CD4-positive, alpha-beta T cell treated with Interleukin-15 for 4 hours (primary cell): Measurements from ENCODE around the gene MLH1.
"Not testable (repeated sequence)": the region's sequence is repeated elsewhere in the genome, so short reads cannot be mapped to it uniquely, and the experiment has no call there.

Source experiments
- DNase-seq: peaks from one replicate; pipeline ENCODE4 v3.0.0-alpha.2; 2020; ENCODE audit warnings: low spot score

MLH1 gene

DNA sequence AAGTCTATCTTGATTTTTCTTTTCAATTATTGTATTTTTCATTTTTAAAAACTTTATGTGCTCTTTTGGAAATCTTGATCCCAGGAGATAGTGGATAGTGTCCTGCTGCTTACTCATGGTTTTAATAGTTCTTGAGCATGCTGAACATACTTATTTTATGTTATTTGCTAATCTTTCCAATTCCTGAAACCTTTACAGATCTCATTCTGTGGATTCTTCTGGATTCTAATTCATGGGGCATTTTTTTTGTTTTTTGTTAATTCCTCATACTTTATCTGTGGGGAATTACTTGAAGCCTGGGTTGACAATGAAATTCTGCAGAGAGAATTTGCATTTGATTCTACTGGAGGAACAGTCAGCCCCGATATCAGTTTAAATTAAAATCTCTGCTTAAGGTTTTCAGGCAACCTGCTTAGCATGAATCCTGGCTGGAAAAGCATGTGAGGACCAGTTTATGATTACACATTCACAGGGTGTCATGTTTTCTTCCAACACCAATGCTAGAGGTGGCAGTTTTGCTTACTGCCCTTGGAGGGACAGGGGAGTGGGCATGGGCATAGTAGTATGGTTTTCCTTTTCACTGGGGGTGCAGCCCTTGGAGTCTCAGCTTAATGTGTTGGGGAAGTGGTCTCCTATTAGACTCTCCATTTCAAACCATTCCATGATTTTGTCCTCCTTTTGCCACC is 46.0 kb downstream of the MLH1 start:
- DNase-seq: no peak

DNA sequence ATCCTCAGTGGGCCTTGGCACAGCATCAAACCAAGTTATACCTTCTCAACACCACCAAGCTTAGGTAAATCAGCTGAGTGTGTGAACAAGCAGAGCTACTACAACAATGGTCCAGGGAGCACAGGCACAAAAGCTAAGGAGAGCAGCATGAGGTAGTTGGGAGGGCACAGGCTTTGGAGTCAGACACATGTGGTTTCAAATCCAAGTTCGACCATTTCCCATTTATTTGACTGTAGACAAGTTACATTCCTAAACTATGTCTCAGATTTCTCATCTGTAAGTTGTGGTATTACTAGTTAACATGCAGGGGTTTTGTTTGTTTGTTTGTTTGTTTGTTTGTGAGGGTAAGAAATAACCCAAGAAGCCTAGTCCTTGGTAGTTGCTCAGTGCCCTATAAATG is 46.9 kb downstream of the MLH1 start:
- no peak for DNase-seq

DNA sequence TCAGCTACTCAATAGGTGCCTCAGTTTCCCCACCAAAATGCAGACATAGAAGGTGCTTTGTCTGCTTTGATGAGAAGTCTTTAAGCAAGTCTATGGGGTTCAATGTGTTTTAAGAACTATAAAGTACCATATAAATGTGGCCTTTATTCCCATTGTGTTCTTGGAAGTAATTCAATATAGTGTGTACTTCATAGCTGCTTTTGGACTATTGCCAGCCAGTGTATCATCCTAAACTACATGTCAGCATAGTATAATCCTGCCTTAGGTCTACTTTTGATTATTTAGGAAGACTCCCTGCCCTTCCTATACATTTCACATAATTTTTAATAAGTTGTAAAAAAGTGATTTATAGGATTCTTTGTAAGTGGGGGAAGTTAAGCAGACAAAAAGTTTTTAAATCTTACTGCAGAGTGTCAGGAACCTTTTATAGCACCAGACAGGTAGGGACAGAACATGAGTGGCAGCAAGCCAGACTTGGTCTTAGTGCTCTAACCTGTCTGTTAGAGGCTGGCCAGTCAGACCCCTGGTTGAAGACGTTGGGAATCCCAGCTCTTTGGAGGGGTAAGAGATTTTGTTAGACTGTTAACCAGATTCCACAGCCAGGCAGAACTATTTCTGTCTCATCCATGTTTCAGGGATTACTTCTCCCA is 48.4 kb downstream of the MLH1 start:
- DNase-seq: no peak

DNA sequence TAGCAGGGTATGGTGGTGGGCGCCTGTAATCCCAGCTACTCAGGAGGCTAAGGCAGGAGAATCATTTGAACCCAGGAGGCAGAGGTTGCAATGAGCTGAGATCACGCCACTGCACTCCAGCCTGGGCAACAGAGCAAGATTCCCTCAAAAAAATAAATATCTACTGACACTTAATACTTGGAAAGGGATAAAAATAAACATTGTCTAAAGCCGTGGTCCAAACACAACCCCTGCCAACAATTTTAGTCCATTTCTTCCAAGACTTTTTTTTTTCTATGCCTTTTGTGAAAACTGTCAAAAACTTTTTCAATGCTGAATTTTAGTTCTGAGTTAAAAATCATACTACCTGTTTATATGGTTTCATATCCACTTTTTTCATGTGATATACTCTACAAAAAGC is 49.4 kb downstream of the MLH1 start:
- DNase-seq: not testable (repeated sequence)

DNA sequence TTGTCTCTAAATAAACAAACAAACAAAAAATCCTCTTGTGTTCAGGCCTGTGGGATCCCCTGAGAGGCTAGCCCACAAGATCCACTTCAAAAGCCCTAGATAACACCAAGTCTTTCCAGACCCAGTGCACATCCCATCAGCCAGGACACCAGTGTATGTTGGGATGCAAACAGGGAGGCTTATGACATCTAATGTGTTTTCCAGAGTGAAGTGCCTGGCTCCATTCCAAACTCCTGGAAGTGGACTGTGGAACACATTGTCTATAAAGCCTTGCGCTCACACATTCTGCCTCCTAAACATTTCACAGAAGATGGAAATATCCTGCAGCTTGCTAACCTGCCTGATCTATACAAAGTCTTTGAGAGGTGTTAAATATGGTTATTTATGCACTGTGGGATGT is 57.0 kb downstream of the MLH1 start:
- DNase-seq: no peak

DNA sequence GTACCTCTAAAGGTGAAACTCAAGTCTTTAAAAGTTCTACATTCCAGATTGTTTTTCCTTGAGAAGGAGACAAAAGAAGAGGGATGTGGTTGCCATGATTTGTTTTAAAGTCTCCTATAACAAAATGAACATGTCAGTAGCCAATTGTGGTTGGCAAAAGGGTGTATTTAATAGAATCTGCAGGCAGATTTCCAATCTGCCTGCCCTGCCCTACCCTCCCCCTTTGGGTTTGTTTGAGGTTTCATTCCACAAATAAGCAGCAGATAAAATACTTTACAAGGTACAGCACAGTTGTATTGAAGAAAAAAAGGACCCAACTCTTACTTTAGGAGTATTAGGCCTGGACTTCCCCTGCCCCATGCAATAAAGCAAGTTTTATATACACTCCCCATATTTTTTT is 59.5 kb downstream of the MLH1 start:
- DNase-seq: no peak

DNA sequence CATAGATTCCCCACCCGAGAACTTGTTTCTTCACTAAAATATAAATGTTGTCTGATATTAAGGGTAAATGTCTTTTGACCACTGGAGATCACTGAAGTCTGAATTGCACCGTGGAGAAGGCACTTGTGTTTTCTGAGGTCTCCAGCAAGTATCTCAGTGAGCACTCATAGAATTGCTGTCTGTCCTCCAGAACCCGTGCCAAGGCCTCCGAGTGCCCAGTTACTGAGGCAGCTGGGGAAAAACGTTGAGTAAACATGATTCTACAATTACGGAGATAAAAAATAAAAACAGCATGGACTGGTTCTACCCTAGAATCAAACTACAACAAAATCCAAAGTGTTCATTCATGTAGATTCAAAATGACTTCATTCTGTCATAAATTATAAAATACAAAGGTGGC is 60.0 kb downstream of the MLH1 start:
- no peak for DNase-seq

DNA sequence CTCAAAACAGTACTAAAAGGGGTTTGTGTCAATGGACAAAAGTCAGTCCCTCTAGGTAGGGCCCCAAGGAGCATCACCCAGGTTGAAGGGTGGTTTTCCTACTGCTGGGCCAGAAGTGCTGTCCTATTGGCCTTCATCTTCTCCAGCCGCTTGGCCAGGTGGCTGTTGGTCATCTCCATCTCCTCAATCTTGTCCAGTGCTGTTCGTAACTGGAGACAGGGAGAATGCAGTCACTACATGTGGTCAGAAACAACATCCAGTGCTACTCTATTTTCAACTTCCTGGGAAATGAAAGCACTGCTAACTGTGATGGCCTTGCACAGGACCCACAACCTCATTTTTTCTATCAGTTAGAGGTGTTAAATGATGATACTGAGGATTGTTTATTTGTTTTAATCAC is 60.4 kb downstream of the MLH1 start:
- DNase-seq: no peak

DNA sequence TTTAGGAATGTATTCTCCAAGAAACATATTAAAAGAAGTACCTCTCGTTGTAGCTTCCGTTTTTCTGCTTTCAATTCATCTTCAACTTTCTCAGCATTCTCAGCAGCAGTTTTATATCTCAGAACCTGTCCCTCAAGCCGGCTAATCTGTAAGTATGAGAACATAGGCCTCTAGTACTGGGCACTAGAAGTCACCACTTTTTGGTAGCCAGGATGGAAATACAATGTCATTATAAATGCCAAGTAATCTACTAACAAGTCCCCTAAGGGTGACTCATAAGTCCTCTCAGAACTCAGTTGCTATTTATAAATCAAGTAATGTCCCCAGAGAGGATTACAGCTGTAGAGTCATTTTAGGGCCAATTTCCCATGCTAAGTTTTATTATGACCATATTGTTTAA is 61.1 kb downstream of the MLH1 start:
- no peak for DNase-seq

DNA sequence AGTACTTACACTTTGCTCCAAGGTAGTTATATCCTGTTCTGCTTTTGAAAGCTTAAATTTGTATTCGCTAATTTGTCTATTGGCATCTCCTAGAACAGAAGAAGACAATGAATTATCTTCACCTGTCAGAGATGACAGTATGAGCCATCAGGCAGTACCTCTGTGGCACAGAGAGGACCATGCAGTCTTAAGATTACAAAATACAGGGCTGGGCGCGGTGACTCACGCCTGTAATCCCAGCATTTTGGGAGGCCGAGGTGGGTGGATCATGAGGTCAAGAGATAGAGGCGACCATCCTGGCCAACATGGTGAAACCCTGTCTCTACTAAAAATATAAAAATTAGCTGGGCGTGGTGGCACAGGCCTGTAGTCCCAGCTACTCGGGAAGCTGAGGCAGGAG is 61.8 kb downstream of the MLH1 start:
- DNase-seq: not testable (repeated sequence)

DNA sequence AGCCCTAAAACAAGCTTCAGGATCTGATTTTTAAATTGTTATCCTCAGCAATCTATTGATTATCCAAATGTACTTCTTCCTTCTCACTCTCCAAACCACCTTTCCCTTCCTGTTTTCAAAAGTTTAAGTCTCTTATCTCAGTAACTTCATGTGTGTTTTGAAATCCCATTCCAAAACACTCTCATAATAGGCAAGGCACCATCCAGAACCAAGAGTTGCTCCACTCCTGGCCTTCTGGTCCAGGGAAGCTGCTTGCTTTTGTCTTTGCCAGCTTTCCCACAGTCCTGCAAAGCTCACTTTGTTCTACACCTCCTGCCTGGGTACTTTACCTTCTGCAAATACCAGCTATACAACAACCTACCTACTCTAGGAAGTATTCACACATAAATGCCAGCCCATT is 63.5 kb downstream of the MLH1 start:
- DNase-seq: no peak

DNA sequence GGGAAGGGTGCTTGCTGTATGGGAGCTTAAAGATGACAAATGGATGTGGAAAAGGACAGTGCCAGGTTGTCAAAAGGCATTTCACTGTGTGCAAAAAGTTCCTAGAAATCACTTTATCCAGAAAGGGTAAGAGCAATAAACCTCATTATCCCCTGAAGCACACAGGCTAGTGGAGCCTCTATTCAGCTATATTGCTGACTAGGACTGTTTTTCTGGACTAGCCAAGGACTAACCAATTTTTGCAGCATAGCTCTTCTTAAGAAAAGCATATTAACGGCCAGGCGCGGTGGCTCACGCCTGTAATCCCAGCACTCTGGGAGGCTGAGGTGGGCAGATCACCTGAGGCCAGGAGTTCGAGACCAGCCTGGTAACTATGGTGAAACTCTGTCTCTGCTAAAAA is 64.8 kb downstream of the MLH1 start:
- no peak for DNase-seq

DNA sequence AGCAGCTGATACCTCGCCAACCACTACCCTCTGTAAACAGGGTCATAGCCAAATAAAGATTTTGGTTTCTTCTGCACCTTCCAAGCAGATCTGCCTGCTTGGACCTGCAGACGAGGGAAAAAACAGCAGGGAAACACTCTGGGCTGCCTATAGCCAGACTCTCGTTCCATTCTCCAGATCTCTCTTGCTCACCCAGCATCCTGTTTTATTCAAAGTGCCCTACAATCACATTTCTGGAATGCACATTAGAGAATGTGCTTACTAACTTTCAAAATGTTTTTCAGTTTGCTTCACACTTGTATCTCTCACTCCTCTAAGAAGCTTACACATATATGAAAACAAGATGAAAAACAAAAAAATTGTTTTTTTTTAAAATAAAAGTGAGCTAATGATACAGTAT is 71.4 kb downstream of the MLH1 start:
- no peak for DNase-seq

DNA sequence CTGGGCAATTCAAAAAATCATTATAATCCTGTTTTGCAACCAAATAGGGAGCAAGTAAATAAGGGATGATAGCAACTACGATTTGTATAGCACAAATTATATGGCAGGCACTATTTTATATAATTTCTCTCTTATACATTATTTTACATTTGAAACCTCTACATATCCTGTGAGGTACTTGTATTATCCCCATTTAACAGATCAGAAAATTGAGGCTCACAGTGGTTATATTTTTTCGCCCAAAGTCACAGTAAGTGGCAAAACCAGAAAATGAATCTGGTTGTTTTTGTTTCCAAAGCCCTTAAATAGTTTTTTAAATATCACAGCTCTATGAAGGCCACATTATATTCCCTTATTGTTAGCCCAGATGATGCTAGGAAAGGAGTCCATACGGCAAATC is 74.3 kb downstream of the MLH1 start:
- no peak for DNase-seq

DNA sequence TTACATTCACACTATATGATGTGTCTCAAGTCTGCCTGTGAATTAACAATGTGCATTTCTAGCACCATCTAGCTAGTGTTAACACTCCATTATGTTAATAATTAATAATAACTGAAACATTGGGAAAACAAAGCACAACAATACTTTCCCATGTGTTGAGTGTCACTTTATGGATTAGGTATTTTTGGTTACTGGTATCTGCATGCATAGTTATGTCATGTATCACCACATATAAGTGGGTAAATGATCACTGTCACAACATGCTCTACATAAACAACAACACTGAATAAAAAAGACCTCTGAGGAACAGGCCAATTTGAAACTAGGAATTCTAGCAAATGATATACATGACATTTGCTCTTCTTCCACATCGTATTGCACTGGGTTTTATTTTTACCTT is 74.7 kb downstream of the MLH1 start:
- DNase-seq: no peak

DNA sequence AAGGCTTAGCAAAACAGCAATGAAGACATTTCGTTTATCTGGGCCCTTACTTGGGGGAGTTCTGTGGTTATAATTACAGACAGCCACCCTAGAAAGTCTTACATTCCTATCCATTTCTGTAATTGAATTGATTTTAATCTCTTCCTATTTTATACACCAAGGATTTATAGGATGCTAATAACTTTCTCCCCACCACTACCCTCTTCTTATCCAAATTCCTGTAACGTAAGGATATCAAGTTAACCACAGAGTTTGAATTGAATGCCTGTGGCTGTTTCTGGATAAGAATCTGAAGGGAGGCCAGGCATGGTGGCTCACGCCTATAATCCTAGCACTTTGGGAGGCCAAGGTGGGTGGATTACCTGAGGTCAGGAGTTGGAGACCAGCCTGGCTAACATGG is 78.6 kb downstream of the MLH1 start:
- DNase-seq: no peak

DNA sequence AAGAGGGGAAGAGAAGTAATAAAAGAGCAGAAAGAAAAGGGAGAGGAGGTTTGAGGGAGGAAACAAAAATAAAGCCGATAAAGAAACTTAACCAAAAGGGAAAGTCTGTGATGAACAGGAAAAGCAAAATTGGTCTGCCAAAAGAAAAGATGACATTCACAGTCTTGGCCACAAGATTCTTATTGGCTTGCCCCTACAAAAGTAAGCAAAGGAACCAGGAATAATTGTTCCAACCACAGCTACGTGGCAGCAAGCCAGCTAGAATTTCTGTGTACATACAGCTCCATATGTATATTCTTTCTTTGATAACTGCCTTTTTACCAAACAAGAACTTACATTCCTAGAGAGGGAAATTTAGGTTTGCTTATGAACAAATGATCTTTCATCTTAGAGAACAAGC is 79.6 kb downstream of the MLH1 start:
- no peak for DNase-seq

DNA sequence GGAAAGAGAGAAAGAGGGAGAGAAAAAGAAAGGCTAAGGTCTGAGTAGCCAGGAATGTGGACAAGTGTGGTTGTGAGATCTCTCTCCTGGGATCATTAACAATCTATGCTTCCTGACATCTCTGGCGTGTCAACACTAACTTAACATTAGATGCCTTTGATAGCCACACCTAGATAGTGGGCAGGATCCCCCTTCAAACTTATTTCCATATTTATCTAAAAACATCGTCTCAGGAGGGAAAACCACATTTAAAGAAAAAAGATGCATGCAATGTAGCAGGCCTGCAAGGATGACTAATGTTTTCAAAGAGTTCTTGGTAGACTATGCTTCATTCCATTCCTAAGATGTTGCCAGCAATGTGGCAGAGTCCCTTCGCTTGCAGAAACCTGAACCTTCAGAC is 80.9 kb downstream of the MLH1 start:
- DNase-seq: no peak

DNA sequence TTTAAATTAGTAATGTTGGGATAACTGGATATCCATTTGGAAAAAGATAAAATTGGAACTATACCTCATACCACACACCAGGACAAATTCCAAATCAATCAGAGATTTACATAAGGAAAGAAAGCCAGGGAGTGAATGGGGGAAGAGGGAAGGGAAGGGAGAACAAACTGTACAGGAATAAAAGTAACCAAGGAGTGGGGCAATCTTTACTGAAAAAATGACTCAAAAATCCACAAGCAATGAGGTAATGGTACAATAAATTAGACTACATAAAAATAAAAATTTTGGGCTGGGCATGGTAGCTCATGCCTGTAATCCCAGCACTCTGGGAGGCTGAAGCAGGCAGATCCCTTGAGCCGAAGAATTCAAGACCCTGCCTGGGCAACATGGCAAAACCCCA is 82.6 kb downstream of the MLH1 start:
- DNase-seq: no peak

DNA sequence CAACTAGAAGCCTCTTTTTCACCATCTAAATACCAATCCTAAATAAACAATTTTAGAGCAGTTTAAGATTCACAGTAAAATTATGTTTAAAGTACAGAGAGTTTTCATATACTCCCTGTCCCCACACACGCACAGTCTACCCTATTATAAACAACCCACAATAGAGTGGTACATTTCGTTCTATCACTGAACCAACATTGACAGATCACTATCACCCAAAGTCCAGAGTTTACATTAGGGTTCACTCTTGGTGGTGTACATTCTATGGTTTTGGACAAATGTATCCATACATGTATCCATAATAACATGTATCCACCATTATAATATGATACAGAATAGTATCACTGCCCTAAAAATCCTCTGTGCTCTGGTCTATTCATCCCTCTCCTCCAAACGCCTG is 89.0 kb downstream of the MLH1 start:
- no peak for DNase-seq

DNA sequence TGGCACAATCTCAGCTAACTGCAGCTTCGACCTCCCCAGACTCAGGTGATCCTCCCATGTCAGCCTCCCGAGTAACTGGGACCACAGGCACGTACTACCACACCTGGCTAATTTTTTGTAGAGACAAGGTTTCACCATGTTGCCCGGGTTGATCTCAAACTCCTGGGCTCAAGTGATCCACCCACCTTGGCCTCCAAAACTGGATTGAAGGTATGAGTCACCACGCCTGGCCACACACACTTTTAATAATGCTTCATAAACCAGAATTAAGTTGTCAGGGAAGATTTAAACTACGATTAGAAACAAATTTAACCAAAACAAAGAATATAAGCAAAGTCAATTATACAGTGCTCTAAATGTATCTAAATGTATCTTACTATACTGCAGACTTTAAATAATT is 93.6 kb downstream of the MLH1 start:
- no peak for DNase-seq

DNA sequence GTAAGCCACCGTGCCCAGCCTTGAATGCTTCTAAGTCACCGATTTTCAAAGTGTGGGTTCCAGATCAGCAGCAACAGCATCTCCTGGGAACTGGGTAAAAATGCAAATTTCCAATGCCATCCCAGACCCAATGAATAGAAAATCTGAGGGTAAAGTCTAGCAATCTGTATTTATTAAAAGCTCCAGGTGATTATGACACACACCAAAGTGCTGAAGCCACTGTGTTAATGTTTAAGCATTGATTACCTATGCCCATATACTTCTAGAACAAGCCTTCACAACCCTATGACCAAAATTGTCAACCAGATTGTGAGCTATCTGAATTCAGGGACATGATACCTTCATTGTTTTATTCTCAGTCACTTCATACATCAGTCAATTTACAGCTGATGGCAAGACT is 94.6 kb downstream of the MLH1 start:
- no peak for DNase-seq

DNA sequence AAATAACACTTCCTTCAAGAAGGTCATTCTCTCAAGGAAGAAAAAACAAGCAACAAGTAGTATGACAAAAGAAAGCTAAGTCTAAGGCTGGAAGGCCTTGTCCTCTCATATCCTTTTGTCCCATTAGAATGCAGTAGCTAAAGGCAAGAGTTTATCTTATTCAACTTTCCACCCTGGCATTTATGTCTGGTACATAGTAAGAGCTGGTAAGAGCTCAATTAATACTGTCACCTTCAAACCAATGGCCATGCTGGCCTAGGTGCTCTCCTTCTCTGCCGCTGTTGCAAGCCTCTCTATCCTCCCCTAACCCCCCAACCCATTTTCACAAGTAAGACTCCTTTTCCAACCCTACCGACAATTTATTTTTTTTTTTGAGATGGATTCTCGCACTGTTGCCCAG is 99.2 kb downstream of the MLH1 start:
- DNase-seq: no peak

DNA sequence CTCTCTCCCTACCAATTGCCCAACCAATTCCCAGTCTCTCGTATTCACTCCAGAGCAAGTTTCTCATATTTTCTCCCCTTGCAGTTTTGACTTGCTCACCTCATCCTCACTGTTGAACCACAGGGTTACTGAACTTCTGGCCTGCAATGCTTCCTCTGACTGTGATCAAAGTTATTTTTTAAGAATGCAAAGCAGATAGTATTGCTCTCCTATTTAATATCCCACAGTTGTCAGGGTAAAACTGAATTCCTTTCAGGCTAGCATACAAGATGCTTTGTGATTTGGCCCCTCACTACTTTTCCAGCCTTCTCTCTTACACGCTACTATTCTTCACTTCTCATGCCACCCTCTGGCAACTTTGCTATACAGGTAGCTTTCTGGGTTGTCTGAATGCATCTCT is 100.2 kb downstream of the MLH1 start:
- no peak for DNase-seq
